Kasumi-1 (cell line): ENCODE results near the gene ISL2.

ENCODE experiments used
- DNase-seq, 2 experiments: peaks; one replicate each; lab custom pipeline; 2025; lab: John Stamatoyannopoulos, UW

The ISL2 gene

DNA sequence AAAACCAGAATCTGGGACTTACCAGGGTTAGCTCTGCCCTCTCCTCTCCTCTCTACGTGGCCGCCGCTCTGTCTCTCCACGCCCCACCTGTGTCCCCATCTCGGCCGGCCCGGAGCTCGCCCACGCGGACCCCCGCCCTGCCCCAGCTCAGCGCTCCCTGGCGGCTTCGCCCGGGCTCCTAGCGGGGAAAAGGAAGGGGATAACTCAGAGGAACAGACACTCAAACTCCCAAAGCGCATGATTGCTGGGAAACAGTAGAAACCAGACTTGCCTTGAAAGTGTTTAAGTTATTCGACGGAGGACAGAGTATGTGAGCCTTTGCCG lies 5.4 kb downstream of the ISL2 start:
- no peak for DNase-seq

DNA sequence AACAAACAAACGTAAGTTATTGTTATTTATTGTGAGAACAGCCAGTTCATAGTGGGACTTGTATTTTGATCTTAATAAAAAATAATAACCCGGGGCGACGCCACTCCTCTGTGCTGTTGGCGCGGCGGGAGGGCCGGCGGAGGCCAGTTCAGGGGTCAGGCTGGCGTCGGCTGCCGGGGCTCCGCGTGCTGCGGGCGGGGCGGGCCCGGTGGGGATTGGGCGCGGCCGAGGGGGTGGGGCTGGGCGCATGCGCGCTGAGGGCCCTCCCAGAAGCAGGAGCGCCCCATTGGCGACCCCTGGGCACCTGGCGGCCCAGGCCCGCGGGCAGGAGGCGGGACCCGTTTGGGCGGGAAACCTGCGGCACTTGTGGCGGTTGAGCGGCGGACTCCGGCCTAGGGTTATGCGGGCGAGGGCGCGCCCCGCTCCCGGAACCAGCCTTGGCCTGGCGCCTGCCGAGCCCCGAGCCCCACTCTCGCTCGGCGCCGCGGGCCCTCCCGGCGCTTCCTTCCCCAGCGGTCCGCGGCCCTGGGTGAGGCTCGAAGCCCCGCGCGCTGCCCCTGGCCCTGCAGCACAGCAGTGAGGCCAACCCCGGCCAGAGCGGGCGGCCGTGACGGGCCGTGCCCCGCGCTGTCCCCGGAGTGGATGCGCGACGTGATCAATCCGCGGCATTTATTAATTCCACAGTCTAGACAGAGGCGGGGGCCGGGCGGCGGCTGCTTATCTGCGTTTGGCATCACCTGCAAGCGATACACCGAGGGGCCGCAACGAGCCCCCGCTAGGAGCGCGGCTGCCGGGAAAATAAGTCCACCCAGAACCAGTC lies 6.0 kb downstream of the ISL2 start:
- DNase-seq, result no peak

DNA sequence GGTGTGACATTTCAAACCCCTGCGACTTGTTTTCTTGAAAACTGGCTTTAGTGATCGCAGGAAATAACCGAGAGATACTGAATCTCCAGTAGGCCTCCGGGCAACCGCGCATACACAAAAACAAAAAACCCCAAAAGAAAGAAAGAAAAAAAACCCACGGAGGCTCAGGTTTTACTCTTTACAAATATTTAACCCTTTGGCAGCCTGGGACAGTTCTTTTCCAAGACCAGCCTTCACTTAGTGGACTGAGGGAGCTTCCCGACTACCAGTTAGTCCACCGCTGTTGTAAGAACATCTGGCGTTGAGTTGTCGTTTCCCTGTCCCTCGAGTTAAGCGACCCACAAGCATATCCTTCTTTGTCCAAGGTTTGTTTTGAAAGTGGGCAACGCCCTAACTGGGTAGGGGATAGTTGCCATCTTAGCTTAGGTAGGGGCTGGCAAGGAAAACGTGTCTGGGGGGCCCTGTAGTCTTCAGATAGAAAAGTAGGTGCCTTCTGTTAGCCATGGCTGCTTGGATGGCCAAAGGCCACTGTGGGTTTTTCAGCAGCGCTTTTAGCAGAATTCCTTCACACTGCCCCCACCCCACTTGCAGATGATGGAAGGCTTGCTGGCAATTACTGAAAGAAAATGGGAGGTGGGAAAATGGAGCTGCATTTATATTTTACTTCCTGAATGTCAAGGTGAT lies 6.9 kb downstream of the ISL2 start:
- no peak for DNase-seq

DNA sequence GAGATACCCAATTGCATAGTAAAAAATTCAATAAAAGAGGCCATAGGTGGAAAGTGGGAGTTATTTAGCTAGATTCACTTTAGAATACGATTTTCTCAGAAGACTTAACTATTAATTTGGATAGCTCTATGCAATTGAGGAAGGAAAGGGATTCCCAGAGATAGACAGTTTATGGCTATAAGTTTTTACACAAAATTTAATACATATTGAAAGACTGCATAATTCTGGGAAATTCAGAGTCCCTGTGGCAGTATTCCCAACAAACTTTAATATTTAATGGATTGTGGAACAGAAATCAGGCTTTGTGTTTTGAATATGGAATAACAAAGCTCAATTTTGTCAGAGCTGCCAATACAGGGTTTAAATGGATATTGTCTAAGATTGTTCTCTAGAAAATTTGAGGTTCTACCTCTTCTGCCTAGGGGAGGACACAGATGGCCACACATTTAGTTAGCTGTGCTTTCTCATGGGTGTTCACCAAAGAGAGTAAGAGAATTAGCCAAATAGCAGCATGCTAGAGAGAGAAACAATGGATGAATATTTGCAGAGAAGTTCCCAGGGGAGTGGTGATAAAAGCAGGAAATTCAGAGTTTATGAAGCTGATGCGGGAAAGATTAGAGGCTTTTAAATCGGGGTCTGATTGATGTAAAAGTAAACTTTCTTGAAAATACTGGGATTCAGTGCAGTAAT lies 8.5 kb downstream of the ISL2 start:
- no peak for DNase-seq

DNA sequence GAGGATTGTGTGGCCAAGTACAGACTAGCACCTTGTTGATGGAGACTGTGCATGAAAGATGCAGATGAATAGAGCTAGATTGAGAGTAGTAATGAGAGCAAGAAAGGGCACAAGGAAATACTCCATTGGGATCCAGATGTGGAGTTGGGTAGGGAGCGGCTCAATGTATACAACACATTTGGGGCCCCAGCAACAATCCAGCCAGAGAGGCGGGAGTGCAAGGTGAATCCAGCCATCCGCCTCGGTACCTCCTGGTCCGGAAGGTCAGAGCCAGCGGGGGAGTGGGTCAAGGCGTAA lies 9.0 kb downstream of the ISL2 start:
- DNase-seq, result no peak

DNA sequence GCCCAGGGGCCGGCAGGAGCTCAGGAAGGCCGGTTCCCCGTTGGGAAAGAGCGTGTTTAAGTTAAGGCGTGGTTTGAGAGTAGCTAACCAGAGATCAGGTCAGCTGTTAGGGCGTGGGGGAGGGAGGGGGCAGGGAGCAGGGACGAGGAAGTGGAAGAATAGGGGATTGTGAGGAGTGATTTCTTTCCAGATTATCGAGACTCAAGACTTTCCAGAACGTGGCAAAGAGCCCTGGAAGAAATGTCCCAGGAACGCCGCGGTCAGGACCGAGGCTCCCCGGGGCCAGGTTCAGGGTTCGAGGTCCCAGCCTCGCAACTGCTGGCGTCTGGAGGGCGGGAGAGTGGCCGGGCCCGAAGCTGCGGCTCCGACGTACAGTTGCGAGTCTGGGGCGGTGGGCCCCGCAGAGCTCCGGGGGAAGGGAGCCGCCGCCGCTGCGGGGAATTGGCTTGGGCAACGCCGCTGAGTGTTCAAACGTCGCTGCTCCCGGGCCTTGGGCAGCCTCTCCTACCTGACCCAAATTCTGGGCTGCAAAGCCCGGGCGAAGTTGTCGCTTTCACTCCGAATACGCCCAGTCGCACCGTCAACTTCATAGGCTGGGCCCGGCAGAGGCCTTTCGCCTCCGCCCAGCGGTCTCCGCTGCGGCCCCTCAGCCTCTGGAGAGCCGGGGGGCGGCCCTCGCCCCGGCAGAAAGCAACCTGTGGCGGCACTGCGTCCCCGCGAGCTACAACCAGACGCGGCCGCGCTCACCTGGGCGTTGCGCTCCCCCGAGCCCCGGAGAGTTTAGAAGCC lies 9.5 kb downstream of the ISL2 start:
- no peak for DNase-seq

DNA sequence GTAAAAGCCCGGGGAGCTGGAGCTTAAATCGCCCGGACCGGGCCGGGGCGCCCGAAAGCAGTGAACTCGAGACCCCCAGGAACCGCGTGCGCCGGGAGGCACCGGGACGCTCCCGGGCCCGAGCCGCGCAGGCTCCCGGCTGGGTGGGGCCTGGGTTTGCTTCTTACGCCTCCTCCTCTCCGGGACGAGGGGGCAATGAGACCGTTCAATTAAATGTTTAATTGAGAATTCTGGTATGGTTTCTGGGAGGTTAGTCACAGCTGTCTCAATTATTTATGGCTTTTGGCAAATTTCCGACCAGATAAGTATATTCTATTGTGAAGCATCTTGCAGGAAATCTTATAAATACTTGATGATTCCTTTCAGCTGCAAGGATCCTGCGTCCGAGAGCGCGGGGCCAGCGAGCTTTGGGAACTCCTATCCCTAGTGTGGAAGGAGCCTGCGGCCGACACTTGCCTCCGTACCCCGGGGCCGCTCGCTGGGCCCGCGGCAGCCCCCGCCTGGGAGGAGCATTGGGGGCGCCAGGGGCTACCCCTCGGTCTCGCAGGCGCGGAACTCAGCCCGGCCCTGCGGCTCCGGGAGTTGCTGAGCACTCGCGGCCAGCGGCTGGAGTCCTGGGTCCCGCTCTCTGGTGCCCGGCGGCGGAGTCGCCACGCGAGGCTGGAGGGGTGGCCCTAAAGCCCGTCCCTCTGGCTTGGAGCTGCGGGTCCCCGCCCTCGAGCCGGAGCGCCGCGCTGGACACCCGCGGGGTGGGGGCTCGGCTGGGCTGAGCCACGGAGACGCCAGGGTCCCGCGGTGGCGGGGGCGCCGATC lies 10.3 kb downstream of the ISL2 start:
- no peak for DNase-seq

DNA sequence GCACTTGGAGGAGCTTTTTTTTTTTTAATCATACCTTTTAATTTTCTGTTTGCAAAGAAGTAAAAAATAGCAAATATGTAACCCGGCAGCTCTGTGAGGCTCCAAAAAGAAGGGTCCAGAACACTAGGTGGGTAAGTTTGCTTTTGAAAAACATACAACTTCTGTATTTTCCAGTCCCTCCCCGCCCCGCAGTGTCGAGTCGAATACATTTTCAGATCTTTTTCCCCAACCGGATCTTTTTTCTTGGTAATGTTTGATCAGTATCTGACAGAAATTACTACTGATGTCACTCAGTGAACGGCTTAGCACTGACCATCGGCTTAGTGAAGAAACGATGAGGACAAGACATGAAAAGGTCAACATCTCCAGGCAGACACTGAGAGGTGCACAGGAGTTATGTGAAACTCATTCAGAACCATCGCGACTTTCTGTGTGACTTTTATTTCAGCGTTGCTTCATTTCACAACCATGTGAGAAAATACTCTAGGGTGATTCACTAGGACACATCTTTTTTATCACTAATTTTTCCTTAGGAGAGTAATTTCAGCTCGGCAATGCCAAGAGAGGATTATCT lies 11.0 kb downstream of the ISL2 start:
- DNase-seq, result no peak

DNA sequence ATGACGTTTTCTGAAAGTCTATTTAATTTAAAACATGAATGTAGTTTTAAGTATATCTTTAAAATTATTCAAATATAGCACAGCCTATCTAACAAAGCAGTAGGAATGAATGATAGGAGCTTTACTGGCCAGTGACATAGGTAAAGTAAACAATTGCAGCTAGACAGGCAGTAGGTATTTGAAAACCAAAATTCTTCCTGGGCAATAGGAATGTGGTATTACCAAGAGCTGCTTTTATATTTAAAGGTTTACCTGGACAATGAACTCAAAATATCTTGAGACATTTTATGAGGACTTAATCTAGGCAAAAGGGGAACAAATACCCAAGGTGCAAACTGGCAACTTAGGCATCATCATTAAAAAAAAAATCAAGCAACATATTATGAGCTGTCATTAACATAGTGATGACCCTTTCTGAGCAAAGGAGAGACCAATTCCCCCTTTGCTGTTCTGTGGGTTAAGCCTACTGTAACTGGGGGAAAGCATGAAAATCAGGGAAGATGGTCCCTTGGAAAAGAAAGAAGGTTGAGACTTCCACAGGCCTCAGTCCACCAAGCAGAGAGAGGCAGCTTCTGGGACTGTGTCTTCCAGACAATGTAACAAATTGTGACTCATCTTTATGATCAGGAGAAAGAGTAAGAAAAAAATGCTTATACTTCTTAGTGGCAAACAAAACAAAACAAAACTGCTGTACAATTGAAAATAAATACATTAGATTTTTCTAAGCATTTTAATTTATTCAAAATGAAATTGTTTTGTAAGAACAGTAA lies 12.9 kb downstream of the ISL2 start:
- DNase-seq, result no peak

DNA sequence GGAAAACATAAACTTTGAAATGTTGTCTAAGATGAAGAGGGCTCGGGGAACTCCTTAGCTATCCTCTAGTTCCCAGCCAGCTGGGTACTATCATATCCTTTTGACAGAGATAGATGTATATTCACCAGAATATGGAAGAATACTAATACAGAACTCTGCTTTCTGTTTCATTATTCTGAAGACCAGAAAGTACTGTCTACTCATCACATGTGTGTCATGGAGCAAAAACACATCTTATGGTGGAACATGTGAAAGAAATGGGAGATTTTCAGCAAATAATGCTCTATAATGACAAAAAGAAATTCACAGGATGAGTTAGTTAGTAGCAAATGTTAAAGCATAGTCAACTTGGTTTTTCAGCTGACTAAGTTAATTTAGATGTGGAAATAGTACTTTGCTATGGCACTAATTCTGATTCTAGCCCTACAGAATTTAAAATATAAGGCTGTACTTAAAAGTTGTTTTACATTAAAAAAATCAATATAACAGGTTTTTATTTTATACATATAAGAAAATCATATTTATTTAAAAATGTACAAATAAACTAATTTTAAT lies 16.5 kb downstream of the ISL2 start:
- no peak for DNase-seq

DNA sequence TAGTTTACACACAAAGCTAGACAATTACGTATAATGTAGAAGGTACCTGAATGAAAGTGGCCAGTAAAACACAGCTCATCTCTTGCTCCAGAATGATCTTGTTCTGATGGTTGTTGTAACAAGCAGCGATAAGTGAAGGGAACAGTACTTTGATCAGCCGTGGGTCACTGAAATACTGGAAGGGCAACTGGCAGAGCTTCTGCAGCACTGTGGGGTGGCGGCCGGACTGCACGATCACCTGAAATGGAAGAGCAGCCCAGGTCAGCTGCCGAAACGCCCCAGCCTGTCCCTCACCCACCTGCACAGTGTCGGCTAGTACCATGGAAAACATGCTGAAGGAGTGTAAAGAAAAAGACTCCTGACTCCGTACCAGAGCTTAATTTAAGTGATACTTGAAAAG lies 17.3 kb downstream of the ISL2 start:
- DNase-seq, result no peak

DNA sequence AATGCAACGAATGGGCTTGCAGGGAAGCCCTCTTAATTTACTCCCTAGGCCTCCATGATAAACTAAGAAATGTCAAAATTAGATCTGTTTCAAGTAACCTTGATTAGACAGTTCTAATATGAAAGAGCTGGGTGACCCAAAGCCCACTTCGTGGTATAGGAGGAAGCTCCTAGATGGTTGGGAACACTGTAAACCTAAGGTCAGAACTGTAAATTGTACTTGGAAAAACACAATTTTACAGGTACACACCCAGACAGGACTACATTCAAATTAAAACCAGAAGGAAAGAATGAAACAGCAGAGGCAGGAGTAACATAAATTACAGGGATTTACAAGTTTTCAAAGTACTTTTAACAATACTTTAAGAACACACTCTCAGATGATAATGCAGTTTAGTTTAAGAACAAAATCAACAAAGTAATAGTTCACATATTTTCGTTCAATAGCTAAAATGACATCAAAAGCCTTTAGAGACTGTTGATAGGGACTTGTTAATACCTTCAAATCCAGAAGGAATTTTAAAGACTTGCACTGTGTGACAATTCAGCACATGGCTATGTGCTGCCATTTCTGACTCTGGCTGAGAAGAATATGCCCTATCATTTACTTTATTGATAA lies 18.4 kb downstream of the ISL2 start:
- DNase-seq, result no peak

DNA sequence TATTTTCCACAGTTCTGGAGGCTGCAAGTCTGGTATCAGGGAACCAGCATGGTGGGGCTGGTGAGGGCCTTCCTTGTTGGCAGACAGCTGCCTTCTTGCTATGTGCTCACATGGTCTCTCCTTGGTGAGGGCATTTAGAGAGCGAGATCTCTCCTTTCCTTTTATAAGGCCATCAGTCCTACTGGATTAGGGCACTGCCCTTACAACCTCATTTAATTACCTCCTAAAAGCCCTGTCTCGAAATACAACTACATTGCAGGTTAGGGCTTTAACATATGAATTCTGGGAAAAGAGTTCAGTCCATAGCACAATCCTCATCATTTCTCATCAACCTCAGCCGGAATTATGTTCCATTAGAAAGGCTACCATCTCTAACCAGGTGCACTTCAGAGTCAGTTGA lies 21.9 kb downstream of the ISL2 start:
- DNase-seq, result no peak

DNA sequence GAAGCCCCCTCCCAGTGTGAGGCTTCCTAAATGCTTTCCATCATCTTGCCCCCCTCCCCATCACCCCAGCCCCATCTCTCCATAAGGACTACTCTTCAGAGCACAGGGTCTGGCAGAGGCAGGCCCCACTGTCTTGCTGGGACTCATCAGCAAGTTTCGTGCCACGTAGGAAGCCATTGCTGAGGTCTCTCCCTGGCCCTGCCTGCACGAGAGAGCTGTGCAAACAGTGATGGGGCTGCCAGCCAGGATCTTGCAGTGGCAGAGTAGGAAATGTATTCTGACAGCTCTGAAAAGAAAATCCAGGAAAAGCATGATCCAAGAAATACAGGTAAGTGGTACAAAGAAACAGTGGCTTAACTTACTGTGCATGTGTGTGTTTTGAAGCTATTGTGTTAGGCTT lies 22.6 kb downstream of the ISL2 start:
- no peak for DNase-seq

DNA sequence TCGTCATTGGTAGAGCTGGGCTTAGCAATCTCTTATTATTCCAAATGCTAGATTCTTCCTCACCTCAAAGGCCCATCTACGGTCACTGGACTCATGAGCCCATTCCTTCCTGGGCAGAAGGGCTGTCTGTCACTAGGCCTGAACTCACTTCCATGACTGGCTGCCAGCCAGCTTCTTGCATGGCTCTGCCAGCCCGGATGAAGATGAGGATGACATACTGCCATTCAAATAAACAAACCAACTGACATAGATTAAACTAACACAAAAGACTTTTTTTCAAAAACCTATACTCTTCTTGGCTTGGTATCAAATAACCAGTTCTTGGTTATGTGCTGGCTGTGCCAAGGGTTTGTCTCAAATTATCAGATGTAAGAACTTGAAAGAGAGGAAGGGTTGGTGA lies 23.8 kb downstream of the ISL2 start:
- no peak for DNase-seq

DNA sequence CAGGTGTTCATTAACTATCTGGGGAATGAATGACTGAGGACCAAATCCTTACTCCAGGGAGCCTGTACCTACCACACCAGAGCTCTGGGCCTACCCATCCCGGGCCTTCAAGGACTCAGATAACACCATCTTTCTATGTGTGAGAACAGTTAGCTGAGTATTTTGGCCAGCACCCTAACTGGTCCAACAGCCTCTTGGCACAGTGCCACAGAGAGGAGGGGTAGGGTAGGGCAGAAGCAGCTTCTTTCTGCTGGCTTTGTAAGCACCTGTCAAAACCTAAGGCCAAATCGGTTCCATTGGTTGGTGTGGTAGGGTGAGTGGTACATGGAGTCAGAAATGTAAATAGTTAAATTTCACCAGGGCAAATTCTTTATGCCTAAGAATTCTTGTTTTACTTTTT lies 26.7 kb downstream of the ISL2 start:
- DNase-seq, result no peak

DNA sequence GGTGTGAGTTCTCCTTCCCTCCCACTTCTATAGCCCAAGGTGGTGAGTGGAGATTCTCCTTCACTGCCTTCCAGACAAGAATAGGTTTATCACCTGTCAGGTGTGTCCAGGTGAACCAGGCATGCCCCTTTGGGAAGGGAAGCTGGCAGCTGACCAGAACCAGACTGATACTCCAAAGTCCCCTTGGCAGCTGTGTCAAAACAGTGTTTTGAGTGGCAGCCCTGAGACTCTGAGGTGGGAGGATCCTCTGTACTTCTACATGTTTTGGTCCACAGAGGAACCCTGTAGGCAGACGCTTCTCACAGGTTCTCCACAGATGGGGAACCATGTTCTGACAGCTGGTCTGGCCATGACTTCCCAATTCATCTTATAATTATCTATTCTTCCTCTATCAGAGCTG lies 30.1 kb downstream of the ISL2 start:
- DNase-seq, result no peak

DNA sequence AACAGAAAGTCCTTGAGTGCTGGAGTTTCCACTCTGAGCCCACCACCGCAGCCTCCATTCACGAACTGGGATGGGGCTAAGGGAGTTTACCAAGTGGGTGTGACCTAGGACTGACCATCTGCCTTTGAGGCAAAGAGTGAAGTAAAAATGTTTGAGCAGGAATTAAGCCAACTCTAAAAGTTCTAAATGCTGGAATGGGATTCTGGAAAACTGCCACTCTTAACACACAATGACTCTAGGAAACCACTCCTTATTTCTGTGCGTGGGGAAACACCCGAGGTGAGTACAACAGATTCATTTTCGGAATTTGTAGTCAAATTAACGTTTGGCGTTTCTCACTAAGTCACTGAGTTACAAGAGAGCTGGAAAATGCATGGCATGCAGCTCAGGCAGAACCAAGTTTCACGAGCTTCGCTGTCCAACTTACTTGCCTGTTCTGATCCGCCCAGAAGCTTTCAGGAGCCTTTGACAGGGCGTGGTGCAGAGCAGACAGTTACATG lies 31.6 kb downstream of the ISL2 start:
- no peak for DNase-seq

DNA sequence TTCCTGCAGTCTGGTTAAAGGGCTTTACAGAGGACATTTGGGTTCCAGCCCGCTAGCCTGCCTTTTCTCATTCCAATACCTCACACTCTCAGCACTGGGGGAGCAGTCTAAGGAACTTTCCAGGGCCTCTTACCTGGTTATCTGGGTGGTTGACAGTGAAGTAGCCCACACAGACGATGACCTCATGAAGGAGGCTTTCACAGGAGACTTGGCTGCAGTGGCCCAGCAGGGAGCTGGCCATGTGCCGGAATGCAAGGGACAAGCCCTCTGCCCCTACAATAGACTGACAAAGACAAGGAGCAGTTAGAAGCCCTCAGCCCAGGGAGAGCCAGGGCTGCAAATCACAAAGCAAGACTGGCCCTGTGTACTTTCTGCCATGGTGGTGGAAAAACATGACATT lies 39.5 kb downstream of the ISL2 start:
- no peak for DNase-seq

DNA sequence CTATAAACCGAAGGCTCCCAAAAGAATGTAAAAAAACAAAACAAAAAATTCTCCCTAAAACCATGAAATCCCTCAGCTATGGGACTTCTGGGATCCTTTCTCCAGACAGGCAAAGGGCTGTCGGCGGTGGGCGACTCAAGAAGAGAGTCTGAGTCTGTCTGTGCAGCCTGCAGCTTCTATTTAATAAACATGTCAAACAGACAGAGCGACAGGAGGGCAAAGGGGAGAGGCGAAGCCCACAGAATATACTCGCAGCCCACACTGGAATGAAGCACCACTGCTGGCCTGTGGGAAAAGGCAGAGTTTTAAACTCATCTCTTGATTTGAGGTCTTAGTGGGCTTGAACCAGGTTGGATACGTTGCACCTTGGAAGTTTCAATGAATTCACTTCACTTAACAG lies 40.2 kb downstream of the ISL2 start:
- no peak for DNase-seq
